Esophagus muscularis mucosa (tissue), 4 donors: ENCODE data around the gene NAP1L5. TPM values are rescaled to one million over a fixed set of nuclear protein-coding genes. Genes with fewer than 3 reads are reported as not detected.

Source experiments
- DNase-seq: peaks from one replicate; pipeline ENCODE4 v3.0.0-alpha.2; 2017; ENCODE audit errors: extremely low spot score
- H3K27ac ChIP-seq, 4 donors: fragments of 200-600 bp; sonication (generic); replicated peaks in 1 of 4; 1 replicate in 3 of 4; 2 replicates in 1 of 4; pipeline ENCODE4 v1.5.1; 2016 to 2019; ENCODE audit warnings: mild to moderate bottlenecking in 1 of 4
- H3K27me3 ChIP-seq, 4 donors: fragments of 200-600 bp; sonication (generic); one replicate each; pipeline versions ENCODE4 v1.5.1 to v1.6.0; 2016 to 2019
- H3K36me3 ChIP-seq, 4 donors: fragments of 200-600 bp; sonication (generic); one replicate each; pipeline ENCODE4 v1.5.1; 2016 to 2019
- H3K4me1 ChIP-seq, 4 donors: fragments of 200-600 bp; sonication (generic); one replicate each; pipeline ENCODE4 v1.5.1; 2016 to 2019
- H3K4me3 ChIP-seq, 4 donors: fragments of 200-600 bp; sonication (generic); 1 replicate in 2 of 4; 2 replicates in 2 of 4; pipeline ENCODE4 v1.5.1; 2016 to 2019; ENCODE audit warnings: mild to moderate bottlenecking in 4 of 4, moderate library complexity in 1 of 4
- H3K9me3 ChIP-seq, 4 donors: fragments of 200-600 bp; sonication (generic); 1 replicate in 3 of 4; 2 replicates in 1 of 4; pipeline ENCODE4 v1.5.1; 2016 to 2019
- EP300 ChIP-seq: sonication (generic); formaldehyde crosslinking; IDR thresholded peaks from one replicate; pipeline ENCODE4 v1.6.1; 2017; ENCODE audit warnings: antibody characterized with exemption
- POLR2A ChIP-seq: fragments of 450-650 bp; IDR thresholded peaks from one replicate; pipeline ENCODE4 v1.6.1; 2017; ENCODE audit warnings: antibody characterized with exemption, moderate library complexity, mild to moderate bottlenecking, low read depth
- POLR2AphosphoS5 ChIP-seq, 2 donors: sonication (generic); formaldehyde crosslinking; IDR thresholded peaks; one replicate each; pipeline ENCODE4 v1.6.1; 2017; ENCODE audit warnings: antibody characterized with exemption in 2 of 2
- WGBS: methylation state at CpG from one replicate; pipeline ENCODE4 v1.1.5; 2018; 5-methylcytosine and 5-hydroxymethylcytosine counted together
- intact Hi-C: fragments of 100-400 bp; cut with DNase I; formaldehyde crosslinking; loops from one replicate; pipeline ENCODE4 v1.15.1; 2023
- total RNA-seq, 4 donors: library from RNA; depleted of rRNA; stranded (reverse); fragments of >200 nt; gene quantifications; one replicate each; pipeline versions ENCODE4 v1.1.0 to v1.2.1, GENCODE V29; 2016
- TF ChIP-seq, protein P1 (sequence below), 3 experiments: fragments of 200-600 bp in 2 of 3; fragments of 450-650 bp in 1 of 3; sonication (generic) in 2 of 3; IDR thresholded peaks; one replicate each; pipeline ENCODE4 v1.5.1; 2017 to 2019; ENCODE audit warnings: antibody characterized with exemption in 3 of 3, mild to moderate bottlenecking in 2 of 3, moderate library complexity in 1 of 3

Gene NAP1L5
- total RNA-seq, 4 donors from 2014 or later = 5.7 to 10.1 (median 7.8) TPM

DNA sequence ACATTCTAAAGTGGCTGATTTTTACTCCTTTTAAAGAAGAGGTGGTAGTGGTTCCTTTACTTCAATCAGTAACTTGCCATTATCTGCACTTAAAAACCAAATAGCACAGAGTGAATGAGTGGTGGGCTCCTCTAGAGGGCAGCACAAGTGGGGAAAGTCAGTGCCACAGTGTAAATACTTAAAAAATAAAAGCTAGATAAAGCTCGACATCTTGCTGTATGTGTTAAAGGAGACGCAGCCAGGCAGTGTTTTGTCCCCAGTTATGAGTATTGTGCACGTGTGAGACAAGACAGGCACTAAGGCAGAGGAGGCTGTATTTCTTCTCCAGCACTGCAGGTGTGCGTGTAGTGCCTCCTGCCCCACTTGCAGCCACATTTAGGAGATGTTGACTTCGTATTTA is 24.6 kb downstream of the NAP1L5 start:
- no peak for DNase-seq
- intact Hi-C loops = no loop called here
- Histone ChIP-seq H3K36me3 (peaks cover 24 to 63% (median 43%) of the 10 kb centered on the region in 4 donors), H3K27ac (no peak overlapping the region), H3K4me3 (no peak overlapping the region), H3K4me1 (no peaks in the 10 kb centered on the region), H3K9me3 (no peaks in the 10 kb centered on the region), H3K27me3 (no peaks in the 10 kb centered on the region)
- TF ChIP-seq, protein P1, sequence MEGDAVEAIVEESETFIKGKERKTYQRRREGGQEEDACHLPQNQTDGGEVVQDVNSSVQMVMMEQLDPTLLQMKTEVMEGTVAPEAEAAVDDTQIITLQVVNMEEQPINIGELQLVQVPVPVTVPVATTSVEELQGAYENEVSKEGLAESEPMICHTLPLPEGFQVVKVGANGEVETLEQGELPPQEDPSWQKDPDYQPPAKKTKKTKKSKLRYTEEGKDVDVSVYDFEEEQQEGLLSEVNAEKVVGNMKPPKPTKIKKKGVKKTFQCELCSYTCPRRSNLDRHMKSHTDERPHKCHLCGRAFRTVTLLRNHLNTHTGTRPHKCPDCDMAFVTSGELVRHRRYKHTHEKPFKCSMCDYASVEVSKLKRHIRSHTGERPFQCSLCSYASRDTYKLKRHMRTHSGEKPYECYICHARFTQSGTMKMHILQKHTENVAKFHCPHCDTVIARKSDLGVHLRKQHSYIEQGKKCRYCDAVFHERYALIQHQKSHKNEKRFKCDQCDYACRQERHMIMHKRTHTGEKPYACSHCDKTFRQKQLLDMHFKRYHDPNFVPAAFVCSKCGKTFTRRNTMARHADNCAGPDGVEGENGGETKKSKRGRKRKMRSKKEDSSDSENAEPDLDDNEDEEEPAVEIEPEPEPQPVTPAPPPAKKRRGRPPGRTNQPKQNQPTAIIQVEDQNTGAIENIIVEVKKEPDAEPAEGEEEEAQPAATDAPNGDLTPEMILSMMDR (IDR thresholded peaks at IDR 0.05) = peak in 2 of 3 experiments; percentile 24 to 47
- no peak for TF ChIP-seq POLR2AphosphoS5 (IDR thresholded peaks at IDR 0.05)
- TF ChIP-seq POLR2A = no peak
- TF ChIP-seq EP300 = no peak
- 68% methylated on average over 5 of the region's 5 CpGs for WGBS

- Histone ChIP-seq H3K36me3 (peaks cover 0 to 42% (median 15%) of the 10 kb centered on the region in 4 donors), H3K9me3 (no peaks in the 10 kb centered on the region), H3K27me3 (no peaks in the 10 kb centered on the region), H3K4me1 (peaks cover 6 to 29% (median 23%) of the 10 kb centered on the region in 4 donors), H3K4me3 (no peak overlapping the region), H3K27ac (no peak overlapping the region)
- WGBS = 82% methylated on average over 2 of the region's 2 CpGs
- intact Hi-C loops = no loop called here
- DNase-seq = no peak
- no peak for TF ChIP-seq EP300
- TF ChIP-seq, protein P1 (IDR thresholded peaks at IDR 0.05) = no peak
- TF ChIP-seq POLR2A = no peak
- TF ChIP-seq POLR2AphosphoS5 (IDR thresholded peaks at IDR 0.05) = no peak
Observed at GRCh38 chr4:88661739-88662138, 35.9 kb downstream of the NAP1L5 start.

DNA sequence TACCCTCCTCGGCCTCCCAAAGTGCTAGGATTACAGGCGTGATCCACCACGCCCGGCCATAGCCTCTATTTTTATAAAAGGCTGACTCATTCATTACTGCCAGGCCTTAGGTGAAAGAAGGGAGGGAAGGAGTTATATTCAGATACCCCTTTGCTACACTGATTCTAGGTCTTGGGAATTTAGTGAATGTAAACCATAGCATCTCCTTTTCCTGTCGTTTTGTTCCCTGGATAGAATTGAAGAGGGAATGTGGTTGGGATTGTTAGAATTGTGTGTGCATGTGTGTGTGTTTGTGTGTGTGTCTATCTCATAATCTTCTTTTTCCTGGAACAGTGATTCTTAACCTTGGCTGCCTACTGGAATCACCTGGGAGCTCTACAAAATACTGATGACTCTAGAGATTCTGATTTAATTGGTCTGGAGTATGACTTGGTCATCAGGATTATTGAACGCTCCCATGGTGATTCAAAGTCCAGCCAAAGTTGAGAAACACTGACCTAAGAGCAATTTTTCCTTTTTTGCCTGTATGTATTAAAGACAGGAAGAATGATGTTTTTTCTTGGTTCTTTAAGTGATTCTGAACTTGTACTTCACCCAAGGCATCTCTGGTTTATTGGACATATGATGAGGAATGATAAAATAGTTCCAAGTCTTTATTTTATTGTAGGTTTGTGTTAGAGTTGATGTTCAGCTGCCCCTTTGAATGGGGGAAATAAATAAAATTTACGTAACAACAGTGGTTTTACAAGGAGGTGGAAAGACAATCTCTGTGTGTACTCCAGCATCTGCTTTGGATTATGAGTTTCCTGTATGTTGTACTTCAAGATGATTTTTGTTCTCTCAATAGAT is 37.0 kb downstream of the NAP1L5 start:
- Histone ChIP-seq H3K36me3 (peaks cover 4 to 46% (median 20%) of the 10 kb centered on the region in 4 donors), H3K4me1 (peaks cover 6 to 29% (median 23%) of the 10 kb centered on the region in 4 donors), H3K9me3 (no peaks in the 10 kb centered on the region), H3K27me3 (no peaks in the 10 kb centered on the region), H3K4me3 (no peak overlapping the region), H3K27ac (no peak overlapping the region)
- DNase-seq = no peak
- intact Hi-C loops = no loop called here
- 91% methylated on average over 7 of the region's 7 CpGs for WGBS
- no peak for TF ChIP-seq EP300
- no peak for TF ChIP-seq POLR2AphosphoS5 (IDR thresholded peaks at IDR 0.05)
- TF ChIP-seq, protein P1 (IDR thresholded peaks at IDR 0.05) = no peak
- no peak for TF ChIP-seq POLR2A

GRCh38 chr4:88659890-88660208 is 37.8 kb downstream of the NAP1L5 start:
- Histone ChIP-seq H3K27ac (no peak overlapping the region), H3K27me3 (no peaks in the 10 kb centered on the region), H3K4me3 (no peak overlapping the region), H3K36me3 (peaks cover 7 to 47% (median 22%) of the 10 kb centered on the region in 4 donors), H3K9me3 (no peaks in the 10 kb centered on the region), H3K4me1 (peaks cover 6 to 29% (median 23%) of the 10 kb centered on the region in 4 donors)
- intact Hi-C loops = loop anchor here (1.0 to 5.0 kb wide), 2 partner anchors 68 to 120 kb away; partner anchors contain the start of gene HERC3
- no peak for DNase-seq
- no peak for TF ChIP-seq POLR2A
- TF ChIP-seq, protein P1 (IDR thresholded peaks at IDR 0.05) = no peak
- no peak for TF ChIP-seq EP300
- no peak for TF ChIP-seq POLR2AphosphoS5 (IDR thresholded peaks at IDR 0.05)
